HepG2 (cell line): ENCODE data around the gene ACP1. TPM values are rescaled to one million over a fixed set of nuclear protein-coding genes. Genes with fewer than 3 reads are reported as not detected.

ENCODE experiments used
- AGO1 ChIP-seq: fragments of 200-400 bp; formaldehyde crosslinking; IDR thresholded peaks from 2 replicates; pipeline ENCODE4 v1.6.1; 2017; ENCODE audit warnings: mild to moderate bottlenecking, low read depth, low read length, moderate library complexity; ENCODE audit not compliant: poor library complexity, severe bottlenecking
- KDM5A ChIP-seq: fragments of 200-600 bp; sonication (generic); IDR thresholded peaks from 2 replicates; pipeline ENCODE4 v1.7.0; 2018; ENCODE audit warnings: antibody characterized with exemption, mild to moderate bottlenecking, low read length, borderline replicate concordance
- KDM6A ChIP-seq: IDR thresholded peaks from 2 replicates; pipeline ENCODE4 v1.6.1; 2016; ENCODE audit warnings: low read depth
- MEF2D ChIP-seq: sonication (generic); formaldehyde crosslinking; IDR thresholded peaks from 2 replicates; pipeline ENCODE4 v1.5.1; 2020; ENCODE audit warnings: mild to moderate bottlenecking, missing genetic modification reagents
- PLRG1 ChIP-seq: fragments of 450-650 bp; conservative IDR thresholded peaks from 2 replicates; pipeline ENCODE4 v1.6.1; 2016
- POGZ ChIP-seq: sonication (generic); formaldehyde crosslinking; IDR thresholded peaks from 2 replicates; pipeline ENCODE4 v1.4.0; 2020; ENCODE audit warnings: mild to moderate bottlenecking, missing genetic modification reagents
- RFX3 ChIP-seq: IDR thresholded peaks from 2 replicates; pipeline ENCODE4 v1.6.1; 2016; ENCODE audit warnings: missing biosample characterization, missing genetic modification reagents
- SSRP1 ChIP-seq: IDR thresholded peaks from 2 replicates; pipeline ENCODE4 v1.6.1; 2016; ENCODE audit warnings: control low read depth
- TSC22D2 ChIP-seq: sonication (generic); formaldehyde crosslinking; IDR thresholded peaks from 2 replicates; pipeline ENCODE4 v1.5.1; 2020; ENCODE audit warnings: missing genetic modification reagents, mild to moderate bottlenecking, borderline replicate concordance
- ZFAT ChIP-seq: sonication (generic); formaldehyde crosslinking; conservative IDR thresholded peaks from 2 replicates; pipeline ENCODE4 v1.8.1; 2023; ENCODE audit warnings: missing genetic modification reagents, inconsistent platforms
- ZMAT3 ChIP-seq: sonication (generic); formaldehyde crosslinking; conservative IDR thresholded peaks from 2 replicates; pipeline ENCODE4 v1.7.0; 2021; ENCODE audit warnings: missing genetic modification reagents
- ZNF160 ChIP-seq: sonication (generic); formaldehyde crosslinking; IDR thresholded peaks from 2 replicates; pipeline ENCODE4 v1.8.0; 2022; ENCODE audit warnings: mild to moderate bottlenecking, inconsistent platforms, missing genetic modification reagents
- ZNF484 ChIP-seq: sonication (generic); formaldehyde crosslinking; IDR thresholded peaks from 2 replicates; pipeline ENCODE4 v1.5.1; 2020; ENCODE audit warnings: mild to moderate bottlenecking, low read depth, missing genetic modification reagents, borderline replicate concordance
- ZNF496 ChIP-seq: sonication (generic); formaldehyde crosslinking; IDR thresholded peaks from 2 replicates; pipeline ENCODE4 v1.8.1; 2023; ENCODE audit warnings: mild to moderate bottlenecking, moderate library complexity, missing genetic modification reagents; ENCODE audit not compliant: insufficient replicate concordance
- ZNF564 ChIP-seq: sonication (generic); formaldehyde crosslinking; IDR thresholded peaks from 2 replicates; pipeline ENCODE4 v1.8.1; 2023; ENCODE audit warnings: mild to moderate bottlenecking, missing genetic modification reagents
- ZNF670 ChIP-seq: sonication (generic); formaldehyde crosslinking; IDR thresholded peaks from 2 replicates; pipeline ENCODE4 v1.8.0; 2022; ENCODE audit warnings: mild to moderate bottlenecking, missing genetic modification reagents, borderline replicate concordance
- ZNF766 ChIP-seq: sonication (generic); formaldehyde crosslinking; IDR thresholded peaks from 2 replicates; pipeline ENCODE4 v1.5.0; 2020; ENCODE audit warnings: missing genetic modification reagents, borderline replicate concordance
- ZNF772 ChIP-seq: sonication (generic); formaldehyde crosslinking; IDR thresholded peaks from 2 replicates; pipeline ENCODE4 v1.5.0; 2020; ENCODE audit warnings: mild to moderate bottlenecking, missing genetic modification reagents
- polyA plus RNA-seq, 8 experiments: library from polyadenylated mRNA; depleted of rRNA in 3 of 8; stranded (reverse) in 7 of 8; unstranded in 1 of 8; fragments of >200 nt; fragmentation: Illumina TruSeq in 4 of 8; extraction: Trizol in 4 of 8; gene quantifications; 2 replicates each; pipeline versions ENCODE4 v1.2.1 to v1.2.3, GENCODE V29; 2011 to 2016; ENCODE audit warnings: low read depth in 4 of 8, missing spikeins in 1 of 8, mixed read lengths in 1 of 8; ENCODE audit not compliant: insufficient read depth in 1 of 8
- total RNA-seq, 5 experiments: library from RNA; depleted of rRNA; stranded (reverse); fragments of >200 nt; fragmentation: Illumina TruSeq; extraction: Trizol; gene quantifications; 2 replicates each; pipeline ENCODE4 v1.2.3, GENCODE V29; 2016; ENCODE audit warnings: low read depth in 1 of 5
- TF ChIP-seq, protein P1 (sequence below), 2 experiments: sonication (generic) in 1 of 2; formaldehyde crosslinking in 1 of 2; IDR thresholded peaks; 2 replicates each; pipeline versions ENCODE4 v1.5.1 to v1.6.1; 2011 to 2020; ENCODE audit warnings: borderline replicate concordance in 1 of 2, low read depth in 1 of 2, low read length in 1 of 2, mild to moderate bottlenecking in 1 of 2, missing genetic modification reagents in 1 of 2, moderate library complexity in 1 of 2
- TF ChIP-seq, protein P2 (sequence below): IDR thresholded peaks from 2 replicates; pipeline ENCODE4 v1.6.1; 2016; ENCODE audit warnings: mild to moderate bottlenecking, missing biosample characterization, missing genetic modification reagents
- TF ChIP-seq, protein P3 (sequence below): sonication (generic); formaldehyde crosslinking; IDR thresholded peaks from 2 replicates; pipeline ENCODE4 v1.5.0; 2020; ENCODE audit warnings: mild to moderate bottlenecking, missing genetic modification reagents
- TF ChIP-seq, protein P4 (sequence below): sonication (generic); formaldehyde crosslinking; IDR thresholded peaks from 2 replicates; pipeline ENCODE4 v1.5.0; 2020; ENCODE audit warnings: missing genetic modification reagents
- TF ChIP-seq, protein P5 (sequence below): sonication (generic); formaldehyde crosslinking; IDR thresholded peaks from 2 replicates; pipeline ENCODE4 v1.5.0; 2020; ENCODE audit warnings: missing genetic modification reagents

ACP1 gene
- total and polyA plus RNA-seq, 2 of the 13 experiments (the other 11 are each of a cell fraction or from before 2014, with no cell fraction given): 246 to 348 TPM

DNA sequence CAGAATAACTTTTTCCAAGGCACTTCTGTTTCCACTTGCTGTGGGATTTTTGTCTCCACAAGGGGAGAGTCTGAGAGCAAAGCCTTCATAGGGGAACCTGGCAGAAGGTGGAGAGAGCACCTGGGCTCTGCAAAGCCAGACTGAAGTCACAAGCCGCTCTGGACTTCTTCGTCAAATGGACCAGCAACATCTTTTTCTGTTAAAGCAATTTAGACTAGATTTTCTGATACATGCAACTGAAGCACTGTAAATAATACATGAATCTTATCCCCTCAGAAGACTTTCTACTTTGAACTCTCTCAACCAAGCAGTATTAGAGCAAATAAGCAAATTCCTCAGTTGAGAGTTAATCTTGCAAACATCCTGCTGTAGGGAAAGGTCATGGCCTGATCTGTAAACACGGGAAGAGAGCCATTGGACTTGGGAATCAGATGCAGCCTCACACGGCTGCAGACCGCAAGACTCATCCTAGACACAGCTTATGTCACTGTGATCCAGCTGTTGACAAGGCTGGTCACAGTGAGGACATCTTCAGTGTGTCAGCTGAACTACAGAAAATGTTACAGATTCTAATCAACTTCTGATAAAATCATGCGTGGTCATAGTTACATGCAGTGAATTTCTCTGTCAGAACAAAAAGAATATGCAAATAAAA, 4.1 kb upstream of the ACP1 start (continued):
- TF ChIP-seq ZFAT (CRISPR knock-in tag): no peak
- TF ChIP-seq ZNF160 (CRISPR knock-in tag): peak; percentile 69; the same call in 1 of the 2 replicates
- TF ChIP-seq ZNF670 (CRISPR knock-in tag): peak; percentile 83
- no peak for TF ChIP-seq ZNF484 (CRISPR knock-in tag)
- TF ChIP-seq MEF2D: peak; percentile 99
- TF ChIP-seq, protein P1, sequence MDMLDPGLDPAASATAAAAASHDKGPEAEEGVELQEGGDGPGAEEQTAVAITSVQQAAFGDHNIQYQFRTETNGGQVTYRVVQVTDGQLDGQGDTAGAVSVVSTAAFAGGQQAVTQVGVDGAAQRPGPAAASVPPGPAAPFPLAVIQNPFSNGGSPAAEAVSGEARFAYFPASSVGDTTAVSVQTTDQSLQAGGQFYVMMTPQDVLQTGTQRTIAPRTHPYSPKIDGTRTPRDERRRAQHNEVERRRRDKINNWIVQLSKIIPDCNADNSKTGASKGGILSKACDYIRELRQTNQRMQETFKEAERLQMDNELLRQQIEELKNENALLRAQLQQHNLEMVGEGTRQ (IDR thresholded peaks at IDR 0.05; ENCODE audit: low read depth, low read length): 0 out of 2 replicates have a peak, but pooled peaks have one; percentile 16
- TF ChIP-seq, protein P1 (CRISPR knock-in tag; IDR thresholded peaks at IDR 0.05; ENCODE audit: borderline replicate concordance): no peak
- TF ChIP-seq, protein P2, sequence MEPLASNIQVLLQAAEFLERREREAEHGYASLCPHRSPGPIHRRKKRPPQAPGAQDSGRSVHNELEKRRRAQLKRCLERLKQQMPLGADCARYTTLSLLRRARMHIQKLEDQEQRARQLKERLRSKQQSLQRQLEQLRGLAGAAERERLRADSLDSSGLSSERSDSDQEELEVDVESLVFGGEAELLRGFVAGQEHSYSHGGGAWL (CRISPR knock-in tag): peak; percentile 72; the same call in 1 of the 2 replicates
- TF ChIP-seq KDM5A: peak; percentile 67; the same call in 1 of the 2 replicates
- TF ChIP-seq ZNF772: peak; percentile 94
- peak; percentile 96 for TF ChIP-seq POGZ
- TF ChIP-seq, protein P3, sequence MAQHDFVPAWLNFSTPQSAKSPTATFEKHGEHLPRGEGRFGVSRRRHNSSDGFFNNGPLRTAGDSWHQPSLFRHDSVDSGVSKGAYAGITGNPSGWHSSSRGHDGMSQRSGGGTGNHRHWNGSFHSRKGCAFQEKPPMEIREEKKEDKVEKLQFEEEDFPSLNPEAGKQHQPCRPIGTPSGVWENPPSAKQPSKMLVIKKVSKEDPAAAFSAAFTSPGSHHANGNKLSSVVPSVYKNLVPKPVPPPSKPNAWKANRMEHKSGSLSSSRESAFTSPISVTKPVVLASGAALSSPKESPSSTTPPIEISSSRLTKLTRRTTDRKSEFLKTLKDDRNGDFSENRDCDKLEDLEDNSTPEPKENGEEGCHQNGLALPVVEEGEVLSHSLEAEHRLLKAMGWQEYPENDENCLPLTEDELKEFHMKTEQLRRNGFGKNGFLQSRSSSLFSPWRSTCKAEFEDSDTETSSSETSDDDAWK: no peak
- TF ChIP-seq KDM6A (CRISPR knock-in tag): peak; percentile 100
- TF ChIP-seq AGO1: no peak
- peak; percentile 78; the same call in 1 of the 2 replicates for TF ChIP-seq SSRP1 (CRISPR knock-in tag)
- peak; percentile 54; the same call in 1 of the 2 replicates for TF ChIP-seq RFX3 (CRISPR knock-in tag)
- TF ChIP-seq, protein P4, sequence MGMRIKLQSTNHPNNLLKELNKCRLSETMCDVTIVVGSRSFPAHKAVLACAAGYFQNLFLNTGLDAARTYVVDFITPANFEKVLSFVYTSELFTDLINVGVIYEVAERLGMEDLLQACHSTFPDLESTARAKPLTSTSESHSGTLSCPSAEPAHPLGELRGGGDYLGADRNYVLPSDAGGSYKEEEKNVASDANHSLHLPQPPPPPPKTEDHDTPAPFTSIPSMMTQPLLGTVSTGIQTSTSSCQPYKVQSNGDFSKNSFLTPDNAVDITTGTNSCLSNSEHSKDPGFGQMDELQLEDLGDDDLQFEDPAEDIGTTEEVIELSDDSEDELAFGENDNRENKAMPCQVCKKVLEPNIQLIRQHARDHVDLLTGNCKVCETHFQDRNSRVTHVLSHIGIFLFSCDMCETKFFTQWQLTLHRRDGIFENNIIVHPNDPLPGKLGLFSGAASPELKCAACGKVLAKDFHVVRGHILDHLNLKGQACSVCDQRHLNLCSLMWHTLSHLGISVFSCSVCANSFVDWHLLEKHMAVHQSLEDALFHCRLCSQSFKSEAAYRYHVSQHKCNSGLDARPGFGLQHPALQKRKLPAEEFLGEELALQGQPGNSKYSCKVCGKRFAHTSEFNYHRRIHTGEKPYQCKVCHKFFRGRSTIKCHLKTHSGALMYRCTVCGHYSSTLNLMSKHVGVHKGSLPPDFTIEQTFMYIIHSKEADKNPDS (CRISPR knock-in tag): peak; percentile 95
- TF ChIP-seq ZNF564: peak; percentile 45; the same call in 1 of the 2 replicates
- TF ChIP-seq, protein P5, sequence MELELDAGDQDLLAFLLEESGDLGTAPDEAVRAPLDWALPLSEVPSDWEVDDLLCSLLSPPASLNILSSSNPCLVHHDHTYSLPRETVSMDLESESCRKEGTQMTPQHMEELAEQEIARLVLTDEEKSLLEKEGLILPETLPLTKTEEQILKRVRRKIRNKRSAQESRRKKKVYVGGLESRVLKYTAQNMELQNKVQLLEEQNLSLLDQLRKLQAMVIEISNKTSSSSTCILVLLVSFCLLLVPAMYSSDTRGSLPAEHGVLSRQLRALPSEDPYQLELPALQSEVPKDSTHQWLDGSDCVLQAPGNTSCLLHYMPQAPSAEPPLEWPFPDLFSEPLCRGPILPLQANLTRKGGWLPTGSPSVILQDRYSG: no peak
- TF ChIP-seq PLRG1: no peak
- TF ChIP-seq ZMAT3 (CRISPR knock-in tag): peak; percentile 99
- peak; percentile 93; the same call in 1 of the 2 replicates for TF ChIP-seq TSC22D2 (CRISPR knock-in tag)
- TF ChIP-seq ZNF496: no peak
- TF ChIP-seq ZNF766 (CRISPR knock-in tag): peak; percentile 94; the same call in 1 of the 2 replicates
